NCI-H2171 treated with DMSO at 0.1 percent for 48 hours (cell line): ENCODE results near the gene SPDYC.
A peak's percentile ranks its signal among the peaks of the same experiment; 100 is the strongest.

Source experiments
- DNase-seq: peaks from one replicate; lab custom pipeline; 2025; lab: John Stamatoyannopoulos, UW

The SPDYC gene

DNA sequence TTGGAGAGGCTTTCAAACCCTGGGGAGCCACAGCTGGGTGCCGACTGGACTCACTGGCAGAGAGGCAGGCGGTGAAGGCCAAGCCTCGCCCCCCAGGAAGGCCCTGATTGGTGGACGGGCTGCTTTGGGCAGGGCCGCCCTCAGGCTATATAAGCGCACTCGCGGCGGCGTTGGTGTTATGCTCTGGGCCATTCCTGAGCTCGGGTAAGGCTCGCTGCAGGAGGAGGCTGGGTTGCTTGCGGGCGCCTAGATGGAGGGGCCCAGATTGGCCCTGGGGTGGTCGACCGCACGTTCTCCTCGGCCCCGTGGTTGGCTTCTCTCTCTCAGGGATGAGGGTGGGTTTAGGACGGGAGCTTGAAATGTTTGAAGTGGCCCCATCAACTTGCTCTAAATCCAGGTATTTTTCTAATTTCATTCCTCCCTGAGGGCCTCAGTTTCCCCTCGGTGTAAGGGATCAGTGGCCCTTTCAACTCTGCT, at the start of gene SPDYC:
Gene SPDYC (plus strand): TSS at position 176 of the 477 bp plus-strand sequence. CDS start 1,125 bp downstream, outside the sequence.
- no peak for DNase-seq

GRCh38 chr11:65120831-65121230, 49.2 kb upstream of the SPDYC start:
- no peak for DNase-seq

DNA sequence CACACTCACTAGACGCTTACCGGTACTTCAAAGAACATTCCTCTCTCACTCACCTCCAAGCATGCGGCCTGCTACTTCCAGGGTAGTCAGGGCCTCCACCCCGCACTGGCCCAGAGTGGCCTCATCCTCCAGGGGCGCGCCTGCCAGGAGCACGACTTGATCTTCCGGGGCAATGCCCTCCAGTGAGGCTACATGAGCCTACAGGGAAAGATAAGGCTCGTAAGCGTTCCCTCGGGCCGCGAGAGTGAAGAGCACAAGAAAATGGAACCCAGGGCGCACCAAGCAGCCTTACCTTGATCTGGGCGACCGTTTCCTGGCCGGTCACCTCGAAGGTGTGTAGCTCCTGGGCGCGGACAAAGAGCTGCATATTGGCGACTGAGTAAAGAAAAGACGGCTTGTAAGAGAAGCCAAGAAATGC, 48.6 kb upstream of the SPDYC start:
- no peak for DNase-seq

GRCh38 chr11:65121865-65122696, 48.0 kb upstream of the SPDYC start, which contains the start of the genes FAU and MRPL49:
Gene FAU, minus strand, starts transcription at chr11:65122134. Its CDS starts 321 bp downstream, at chr11:65121813.
Gene MRPL49, plus strand, starts transcription at chr11:65122321. Its CDS starts 26 bp downstream, at chr11:65122347.
- DNase-seq: peak; percentile 98

- no peak for DNase-seq
Measured at GRCh38 chr11:65124480-65125196, 45.4 kb upstream of the SPDYC start.

- no peak for DNase-seq
Measured at GRCh38 chr11:65125197-65126056, 44.6 kb upstream of the SPDYC start.

DNA sequence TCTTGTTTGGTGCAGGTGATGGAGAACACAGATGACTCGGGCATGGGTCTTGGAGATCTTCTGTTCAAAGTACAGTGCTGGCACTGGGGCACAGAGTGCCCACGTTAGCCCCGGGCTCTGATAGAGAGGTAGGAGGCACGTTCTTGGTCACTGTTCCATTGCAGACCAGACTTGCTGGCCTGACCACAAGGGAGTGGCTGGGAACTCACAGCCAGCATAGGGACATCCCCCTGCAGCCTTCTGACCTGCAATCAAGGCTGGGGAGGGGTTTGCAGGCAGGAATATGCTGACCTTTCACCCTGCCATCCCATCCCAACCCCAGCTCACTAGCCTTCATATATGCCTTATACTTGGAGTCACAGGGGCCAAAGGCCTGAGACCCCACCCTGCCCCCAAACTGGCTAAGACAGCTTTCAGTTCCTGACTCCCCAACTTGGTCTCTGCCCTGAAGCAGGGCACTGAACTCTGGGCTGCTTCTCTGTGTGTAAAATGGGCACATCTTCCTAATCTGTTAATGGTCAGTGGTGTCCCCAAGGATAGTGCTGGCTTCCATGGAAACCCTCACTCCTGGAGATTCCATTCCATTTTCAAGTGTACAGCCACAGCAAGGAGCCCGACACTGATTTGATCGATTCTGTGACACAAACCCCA, 43.3 kb upstream of the SPDYC start:
- DNase-seq: no peak

DNA sequence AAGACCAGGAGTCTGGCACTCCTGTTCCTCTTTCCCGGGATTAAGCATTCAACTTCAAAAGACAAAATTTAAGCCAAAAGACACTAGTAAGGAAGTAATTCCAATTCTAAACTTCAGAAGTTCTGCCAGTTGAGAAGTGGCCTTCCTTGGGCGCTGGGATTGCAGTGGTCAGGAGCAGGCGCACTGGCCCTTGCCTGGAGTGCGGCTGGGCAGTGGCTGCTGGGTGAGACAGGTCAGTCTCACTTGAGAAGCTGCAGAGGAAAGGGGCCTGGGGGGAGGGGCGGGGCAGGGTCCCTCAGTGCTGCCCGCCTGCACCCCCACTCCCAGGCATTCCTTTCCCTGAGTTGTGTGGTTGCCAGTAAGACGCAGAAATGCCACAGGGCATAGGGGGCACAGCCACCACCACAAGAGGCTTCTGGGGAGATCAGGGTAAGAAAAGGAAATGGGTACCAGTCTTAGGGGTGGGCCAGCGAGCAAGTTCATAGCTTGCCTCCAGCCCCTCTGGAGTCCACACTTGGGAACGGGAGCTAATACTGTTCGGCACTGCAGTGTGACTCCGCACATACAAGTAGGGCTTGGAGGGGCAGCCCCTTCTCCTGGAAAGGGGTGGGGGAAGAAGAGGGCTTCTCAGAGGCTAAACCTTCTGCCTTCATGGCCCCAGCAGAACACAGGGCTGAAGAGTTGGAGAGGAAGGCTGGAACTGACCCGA, 42.4 kb upstream of the SPDYC start:
- DNase-seq: no peak

DNA sequence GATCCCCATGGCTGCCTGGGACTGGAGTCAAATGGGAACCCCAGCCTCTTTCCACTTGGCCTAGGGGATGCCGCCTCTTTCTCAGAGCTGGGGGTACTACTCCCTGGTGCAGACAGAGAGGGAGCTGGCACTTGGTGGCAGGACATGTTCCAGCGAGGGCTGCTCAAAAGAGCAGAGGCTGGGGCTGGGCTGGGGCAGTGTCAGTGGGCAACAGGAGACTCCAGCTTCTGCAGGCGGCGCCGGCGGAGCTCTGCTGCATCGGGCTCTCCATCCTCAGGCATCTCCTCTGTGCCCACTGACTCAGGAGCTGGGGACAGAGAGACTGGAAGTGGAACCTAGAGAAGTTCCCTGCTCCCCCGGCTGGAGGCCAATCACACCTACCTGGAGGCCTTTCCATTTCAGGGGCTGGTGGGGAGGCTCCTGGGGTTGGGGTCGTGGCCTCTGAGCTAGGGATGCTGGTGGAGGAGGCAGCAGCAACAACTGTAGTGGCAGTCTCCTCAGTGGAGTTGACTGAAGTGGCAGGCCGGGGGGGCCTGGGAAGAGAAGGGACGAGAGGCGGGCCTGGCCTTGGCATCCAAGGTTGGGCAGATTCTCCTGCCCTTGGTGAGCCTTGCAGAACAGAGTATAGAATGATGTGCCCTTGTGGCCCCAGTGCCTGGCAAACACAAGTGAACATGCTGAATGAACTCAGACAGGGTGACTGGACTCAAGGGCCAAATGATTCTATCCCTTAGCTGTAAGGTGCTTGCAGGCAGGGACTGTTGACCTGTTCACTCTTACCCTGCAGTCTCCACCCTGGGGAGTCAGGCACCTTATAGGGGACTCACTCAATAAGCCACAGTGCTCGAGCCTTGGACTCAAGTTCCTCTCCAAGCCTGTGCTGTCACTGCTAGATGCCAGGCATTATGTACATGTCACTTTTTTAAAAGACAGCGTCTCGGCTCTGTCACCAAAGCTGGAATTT, 41.6 kb upstream of the SPDYC start:
- no peak for DNase-seq

- no peak for DNase-seq
Measured at GRCh38 chr11:65129649-65130441, 40.2 kb upstream of the SPDYC start.

DNA sequence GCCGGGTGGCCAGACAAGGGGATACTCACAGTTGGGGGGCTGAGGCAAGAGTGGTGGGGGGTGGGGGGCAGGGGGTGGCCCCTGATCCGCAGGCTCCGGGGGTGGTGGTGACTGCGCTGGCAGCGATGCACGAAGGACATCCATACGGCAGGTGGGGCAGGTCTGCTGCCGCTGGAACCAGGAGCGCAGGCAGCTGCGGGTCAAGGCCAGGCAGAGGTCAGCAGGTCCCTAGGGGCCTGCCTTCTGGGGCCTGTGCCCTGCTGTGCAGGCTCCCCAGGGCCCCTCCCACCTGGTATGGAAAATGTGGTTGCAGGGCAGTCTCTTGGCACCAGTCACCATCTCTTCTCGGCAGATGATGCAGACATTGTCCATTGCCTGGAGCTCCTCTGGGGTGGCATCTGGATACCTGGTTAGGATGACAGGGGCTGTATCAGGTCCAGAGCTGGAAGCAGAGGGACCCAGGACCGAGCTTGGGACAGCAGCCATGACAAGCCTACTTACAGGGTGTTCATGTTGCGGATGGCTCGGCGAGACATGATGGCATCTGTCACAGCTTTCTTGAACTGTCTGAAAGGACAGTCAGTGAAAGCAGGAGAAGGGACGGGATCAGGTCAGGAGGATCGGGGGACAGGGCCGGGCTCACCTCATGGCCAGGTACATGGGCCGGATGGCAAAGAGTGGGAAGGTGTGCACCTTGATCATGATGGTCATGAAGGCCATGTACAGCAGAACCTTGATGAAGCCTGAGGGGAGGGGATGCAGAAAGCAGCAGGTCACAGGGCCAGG, 39.2 kb upstream of the SPDYC start:
- no peak for DNase-seq

DNA sequence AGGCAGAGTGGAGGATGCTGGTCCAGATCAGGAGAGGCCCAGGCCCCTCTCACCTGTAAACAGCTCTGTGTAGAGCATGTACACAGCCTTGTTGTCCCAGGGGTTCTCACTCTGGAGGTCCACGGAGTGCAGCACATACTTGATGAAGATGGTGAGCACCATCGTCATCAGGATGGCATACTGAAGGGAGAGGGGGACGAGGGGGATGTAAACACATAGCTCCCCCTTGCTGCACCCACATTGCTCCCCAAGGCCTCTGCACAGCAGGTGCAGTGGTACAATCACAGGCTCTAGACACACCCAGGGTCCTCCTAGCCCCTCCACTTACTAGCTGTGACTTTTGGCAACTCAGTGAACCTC, 38.6 kb upstream of the SPDYC start:
- no peak for DNase-seq

- DNase-seq: no peak
Measured at GRCh38 chr11:65131895-65132237, 38.2 kb upstream of the SPDYC start.

DNA sequence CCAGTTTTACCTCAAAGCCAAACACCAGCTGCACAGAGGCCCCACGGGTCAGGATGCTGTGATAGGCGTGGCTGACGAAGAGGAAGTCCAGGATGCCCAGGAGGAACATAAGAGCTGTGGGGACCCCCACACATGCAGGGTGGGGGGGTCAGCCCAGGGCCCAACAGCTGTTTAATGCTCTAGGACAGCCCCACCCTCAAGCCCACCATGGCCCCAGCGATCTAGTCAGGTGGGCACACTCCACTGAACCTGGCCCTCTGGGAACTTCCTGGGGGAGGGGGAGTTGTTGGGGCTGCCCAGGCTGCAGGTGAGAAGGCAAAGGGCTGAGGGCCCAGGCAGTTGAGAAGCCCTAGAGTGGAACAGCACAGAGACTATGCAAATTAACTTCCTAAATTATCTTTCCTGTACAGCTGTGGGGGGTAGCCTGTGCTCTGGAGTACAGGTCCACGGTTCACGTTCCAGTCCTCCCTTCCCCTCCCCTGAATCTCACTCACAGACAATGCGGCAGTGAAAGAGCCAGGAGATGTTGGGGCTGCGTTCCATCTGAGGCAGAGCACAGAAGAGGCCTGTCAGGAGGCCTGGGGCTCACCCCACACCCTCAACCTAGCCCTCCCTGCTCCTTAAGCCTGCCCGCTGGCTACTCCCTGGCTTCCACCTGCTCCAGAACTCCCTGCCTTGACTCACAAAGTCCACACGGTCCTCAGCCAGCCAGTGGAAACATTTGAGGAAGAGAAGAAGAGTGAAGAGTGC, 37.6 kb upstream of the SPDYC start:
- DNase-seq: no peak

DNA sequence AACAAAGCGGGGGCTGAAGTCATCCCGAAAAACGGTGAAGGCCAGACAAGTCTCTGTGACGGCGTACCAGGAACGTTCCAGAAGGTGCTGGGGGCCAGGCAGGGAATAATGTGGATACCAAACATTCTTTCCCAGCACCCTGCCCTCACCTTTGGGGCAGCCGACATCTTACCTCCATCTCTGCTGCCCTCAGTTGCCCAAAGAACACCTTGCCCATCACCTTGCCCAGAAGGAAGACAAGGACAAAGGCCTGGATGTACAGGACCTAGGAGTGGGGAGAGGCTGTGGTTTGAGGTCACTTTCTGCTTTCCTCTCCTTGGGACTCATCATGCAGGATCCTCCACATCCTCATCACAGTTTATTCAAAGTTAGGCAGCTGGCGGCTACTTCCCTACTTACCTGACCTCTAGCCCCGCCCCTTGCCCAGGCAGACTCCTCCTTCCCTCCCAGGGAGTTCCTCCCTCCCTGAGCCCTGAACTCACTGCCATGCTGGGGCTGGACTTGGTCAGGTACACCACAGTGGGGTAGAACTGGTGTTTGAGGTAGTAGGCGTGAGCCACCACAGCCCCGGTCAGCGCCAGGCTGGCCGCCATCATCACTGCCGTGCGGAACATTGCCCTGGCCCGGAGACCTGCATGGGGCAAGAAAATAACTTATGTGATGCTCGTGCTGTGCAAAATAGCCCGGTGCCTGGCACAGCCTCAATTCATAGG, 36.9 kb upstream of the SPDYC start:
- DNase-seq: no peak

GRCh38 chr11:65133724-65134123, 36.3 kb upstream of the SPDYC start:
- DNase-seq: no peak
